ENCODE results near the gene ITPRID1. TPM values are rescaled to one million over a fixed set of nuclear protein-coding genes. Genes with fewer than 3 reads are reported as not detected.
A peak's percentile ranks its signal among the peaks of the same experiment; 100 is the strongest.

ITPRID1 gene
- total and polyA plus RNA-seq, 2 of the 8 experiments (the other 6 are each of a cell fraction or from before 2014, with no cell fraction given): 0.09 to 0.47 TPM

DNA sequence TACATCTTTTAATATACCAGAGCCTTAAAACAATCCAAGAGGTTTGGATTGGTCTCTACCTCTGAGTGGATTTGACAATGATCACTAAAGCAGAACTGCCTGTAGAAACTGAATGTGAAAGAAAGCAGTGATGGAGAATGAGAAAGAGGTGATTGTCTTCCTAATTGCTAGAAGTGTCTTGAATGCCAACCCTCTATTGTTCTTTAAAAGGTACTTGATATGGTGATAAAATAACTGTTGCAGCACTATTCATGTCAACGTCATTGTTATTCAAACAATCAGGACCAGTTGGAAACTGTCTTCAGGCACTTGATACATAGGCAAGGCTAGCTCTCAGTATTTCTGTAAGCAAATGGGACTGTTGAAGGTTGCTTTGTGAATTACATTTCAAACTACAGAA is 47.9 kb upstream of the ITPRID1 start:
- Histone ChIP-seq H2BK12ac (ENCODE audit: low read depth, low read length) (no peak overlapping the region), H3K9me3 (ENCODE audit: insufficient read depth in 2 of 2, low read depth in 1 of 2, low read length in 1 of 2) (no peaks in the 10 kb centered on the region), H3K18ac (ENCODE audit: extremely low read depth, low read length) (no peak overlapping the region), H3K14ac (ENCODE audit: insufficient read length) (no peak overlapping the region), H3K23ac (ENCODE audit: insufficient read length) (no peak overlapping the region), H3K9ac (replicated peaks in 1 of 4; ENCODE audit: extremely low read depth in 1 of 4, low read depth in 3 of 4, low read length in 3 of 4) (no peak overlapping the region), H2AK5ac (ENCODE audit: low read depth, low read length) (no peak overlapping the region), H3K27me3 (replicated peaks in 1 of 4; ENCODE audit: control insufficient read depth in 3 of 4, extremely low read depth in 1 of 4, insufficient read depth in 3 of 4, low read length in 3 of 4) (peaks cover 0 to 9% (median 1%) of the 10 kb centered on the region in 4 experiments; a peak in 4 of 7 replicates), H2BK120ac (replicated peaks; ENCODE audit: low read depth, low read length) (no peak overlapping the region), H2AFZ (ENCODE audit: low read length) (no peak overlapping the region), H2BK15ac (ENCODE audit: low read length) (no peak overlapping the region), H4K91ac (replicated peaks; ENCODE audit: insufficient read length, low read length) (no peak overlapping the region), H3K27ac (ENCODE audit: low read depth, low read length) (no peak overlapping the region), H3K4me2 (ENCODE audit: insufficient read depth in 1 of 2, low read depth in 2 of 2, low read length in 2 of 2) (peak overlapping the region; percentile 20 to 55), H3K4me3 (ENCODE audit: extremely low read depth in 1 of 4, insufficient read depth in 2 of 4, low read depth in 3 of 4, low read length in 4 of 4) (peak overlapping the region in 1 of 4 experiments; percentile 40; a peak in 1 of 8 replicates), H3K79me2 (ENCODE audit: control insufficient read depth in 1 of 2, insufficient read depth in 2 of 2, low read length in 2 of 2) (no peaks in the 10 kb centered on the region), H2BK5ac (ENCODE audit: low read depth, low read length) (no peak overlapping the region; the same call in 1 of the 2 replicates), H3K4me1 (replicated peaks in 1 of 4; ENCODE audit: control insufficient read depth in 3 of 4, insufficient read depth in 4 of 4, low read length in 3 of 4) (peaks cover 0 to 14% (median 7%) of the 10 kb centered on the region in 4 experiments; a peak in 5 of 7 replicates), H3K23me2 (ENCODE audit: low read depth, low read length) (no peaks in the 10 kb centered on the region), H3K79me1 (ENCODE audit: low read depth, low read length) (no peaks in the 10 kb centered on the region), H2BK20ac (ENCODE audit: low read length) (no peak overlapping the region), H4K8ac (ENCODE audit: extremely low read depth, insufficient read depth, low read length) (no peak overlapping the region), H3K56ac (replicated peaks; ENCODE audit: insufficient read length, low read depth, low read length) (no peak overlapping the region), H4K20me1 (replicated peaks in 1 of 2; ENCODE audit: control insufficient read depth in 1 of 2, insufficient read depth in 2 of 2, low read length in 2 of 2) (no peaks in the 10 kb centered on the region), H3K4ac (replicated peaks; ENCODE audit: insufficient read length, low read depth, low read length) (no peak overlapping the region), H4K5ac (ENCODE audit: insufficient read length, low read depth, low read length) (peak overlapping the region; percentile 43), H3K36me3 (ENCODE audit: control insufficient read depth in 2 of 4, insufficient read depth in 4 of 4, low read length in 3 of 4) (no peaks in the 10 kb centered on the region)
- CTCF ChIA-PET (ENCODE audit: partially characterized antibody): interaction anchor here (0.8 to 2.9 kb wide), 6 partner anchors 10 to 28 kb away, joined by 3 to 33 read pairs (median 4); no protein-coding TSS in a partner anchor
- POLR2A ChIA-PET (ENCODE audit: partially characterized antibody): interaction anchor here (0.8 to 2.0 kb wide), 4 partner anchors 8 to 26 kb away, joined by 3 to 8 read pairs (median 4); no protein-coding TSS in a partner anchor
- DNase-seq (ENCODE audit: low read depth in 1 of 2, low spot score in 2 of 2) (peak in 1 of 2 experiments; percentile 57), FAIRE-seq (peak; percentile 99)
- whole genome bisulfite sequencing, 2 experiments (ENCODE audit: extremely low coverage in 1 of 2, insufficient coverage in 1 of 2, insufficient read length in 1 of 2, insufficient replicate concordance in 2 of 2, low coverage in 1 of 2, low lambda C conversion rate in 2 of 2, missing lambda C conversion rate in 1 of 2): 5% methylated on average over 1 of the region's 1 CpG; no CpG with 5 or more reads in 1 of the 2 experiments
- TF ChIP-seq POU5F1 (IDR thresholded peaks at IDR 0.05; ENCODE audit: low read depth, low read length) (peak; percentile 95), SP1 (IDR thresholded peaks at IDR 0.05; ENCODE audit: low read depth, low read length) (peak; percentile 88), NANOG (IDR thresholded peaks at IDR 0.05; ENCODE audit: insufficient read depth, low read depth, low read length, poor library complexity, severe bottlenecking) (peak; percentile 99), BCL11A (IDR thresholded peaks at IDR 0.05; ENCODE audit: low read depth in 2 of 2, low read length in 2 of 2) (peak in 1 of 2 experiments; percentile 70), FOSL1 (IDR thresholded peaks at IDR 0.05; ENCODE audit: insufficient read depth, low read depth, low read length) (no peak), HDAC2 (IDR thresholded peaks at IDR 0.05; ENCODE audit: borderline replicate concordance in 1 of 2, low read depth in 2 of 2, low read length in 2 of 2) (peak in 1 of 2 experiments; percentile 96; a peak in 1 of 4 replicates), BACH1 (IDR thresholded peaks at IDR 0.05; ENCODE audit: low read length) (no peak), CEBPB (IDR thresholded peaks at IDR 0.05; ENCODE audit: low read depth, low read length) (peak; percentile 49; the same call in 1 of the 2 replicates), CREB1 (IDR thresholded peaks at IDR 0.05) (peak; percentile 52; the same call in 1 of the 2 replicates), EGR1 (IDR thresholded peaks at IDR 0.05; ENCODE audit: borderline replicate concordance, low read depth, low read length) (no peak), SIX5 (IDR thresholded peaks at IDR 0.05; ENCODE audit: low read depth, low read length) (peak; percentile 47; the same call in 1 of the 2 replicates), ASH2L (IDR thresholded peaks at IDR 0.05; ENCODE audit: low read length) (no peak)
- TF ChIP-seq, protein P1, sequence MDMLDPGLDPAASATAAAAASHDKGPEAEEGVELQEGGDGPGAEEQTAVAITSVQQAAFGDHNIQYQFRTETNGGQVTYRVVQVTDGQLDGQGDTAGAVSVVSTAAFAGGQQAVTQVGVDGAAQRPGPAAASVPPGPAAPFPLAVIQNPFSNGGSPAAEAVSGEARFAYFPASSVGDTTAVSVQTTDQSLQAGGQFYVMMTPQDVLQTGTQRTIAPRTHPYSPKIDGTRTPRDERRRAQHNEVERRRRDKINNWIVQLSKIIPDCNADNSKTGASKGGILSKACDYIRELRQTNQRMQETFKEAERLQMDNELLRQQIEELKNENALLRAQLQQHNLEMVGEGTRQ (IDR thresholded peaks at IDR 0.05; ENCODE audit: low read length): no peak
